GM18909 (cell line): ENCODE measurements around the gene MVB12B.

Experiments
- ATAC-seq: cut with Tn5 transposase; IDR thresholded peaks from one replicate; pipeline ENCODE4 v1.9.1; 2021; ENCODE audit warnings: mild to moderate bottlenecking; ENCODE audit not compliant: unreplicated experiment, poor library complexity

The MVB12B gene

DNA sequence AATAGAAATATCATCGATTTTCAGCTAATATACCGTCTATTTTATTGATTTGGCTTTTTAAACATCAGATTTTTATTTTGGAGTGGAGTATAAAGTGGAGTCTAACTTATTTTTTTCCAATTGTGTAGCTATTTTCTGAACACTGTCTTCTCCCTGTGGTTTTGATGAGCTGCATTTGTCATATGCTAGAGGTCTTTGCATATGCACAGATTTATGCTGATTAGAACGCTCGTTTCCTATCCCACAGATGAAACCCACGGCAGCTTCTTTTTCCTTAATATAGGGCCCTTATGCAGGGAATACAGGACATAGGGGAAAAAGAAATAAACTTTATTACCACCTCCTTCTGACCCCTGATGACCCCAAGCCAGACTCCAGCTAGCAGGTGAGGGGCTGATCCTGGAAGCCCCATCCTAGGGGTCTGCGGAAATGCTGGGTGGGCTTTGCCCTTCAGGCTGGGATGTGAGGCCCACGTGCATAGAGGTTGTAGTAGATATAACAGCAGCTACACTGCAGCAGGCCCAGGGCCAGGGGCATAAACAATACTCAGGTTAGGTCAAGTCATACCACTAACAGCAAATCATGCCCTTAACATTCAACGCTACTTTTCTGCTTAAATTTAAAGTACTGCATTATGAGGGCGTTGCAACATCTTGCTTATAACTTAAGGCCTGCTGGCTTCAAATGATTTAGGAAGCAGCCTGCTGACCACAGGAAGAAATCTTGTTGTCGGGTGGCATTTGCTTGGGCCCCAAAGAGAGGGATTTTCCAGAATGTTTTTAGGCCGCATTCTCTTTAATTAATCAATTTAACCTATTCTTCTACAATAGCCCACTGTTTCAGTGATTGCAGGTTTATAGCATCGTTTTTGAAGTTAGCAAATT lies 28.5 kb downstream of the MVB12B start:
- no peak for ATAC-seq

- no peak for ATAC-seq
These were observed 30.4 kb downstream of the MVB12B start for GRCh38 chr9:126357074-126357473.

GRCh38 chr9:126360073-126360472 lies 33.4 kb downstream of the MVB12B start:
- ATAC-seq, result no peak

DNA sequence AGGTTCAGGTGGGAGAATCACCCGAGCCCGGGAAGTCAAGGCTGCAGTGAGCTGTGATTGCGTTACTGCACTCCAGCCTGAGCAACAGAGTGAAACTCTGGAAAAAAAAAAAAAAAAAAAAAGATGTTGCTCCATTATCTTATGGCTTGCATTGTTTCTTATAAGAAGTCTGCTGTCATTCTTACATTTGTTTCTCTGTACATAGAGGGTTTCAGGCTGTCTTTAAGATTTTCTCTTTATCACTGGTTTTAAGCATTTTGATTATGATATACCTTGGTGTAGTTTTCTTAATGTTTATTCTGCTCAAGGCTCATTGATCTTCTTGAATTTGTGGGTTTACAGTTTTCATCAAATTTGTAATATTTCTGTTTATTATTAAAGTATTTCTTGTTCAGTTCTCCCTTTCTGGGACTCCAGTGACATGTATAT lies 35.2 kb downstream of the MVB12B start:
- ATAC-seq, result no peak

DNA sequence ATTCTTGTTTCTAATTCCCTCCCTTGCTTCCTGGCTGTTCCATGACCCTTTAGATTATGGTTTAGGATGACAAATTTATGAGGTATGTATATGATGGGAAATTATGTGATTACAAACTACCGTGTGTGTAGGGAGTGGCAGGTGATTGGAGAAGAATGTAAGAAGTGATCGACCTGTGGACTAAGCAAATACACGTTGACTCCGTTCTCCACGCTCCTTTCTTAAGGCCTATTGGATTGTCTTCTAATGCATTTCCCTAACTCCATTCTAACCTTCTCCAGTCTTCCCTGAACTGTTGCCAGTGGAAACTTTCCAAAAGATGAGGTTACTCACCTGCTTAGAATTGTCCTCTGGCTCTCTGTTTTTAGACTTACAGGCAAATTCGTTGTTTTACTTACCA lies 36.6 kb downstream of the MVB12B start:
- no peak for ATAC-seq

DNA sequence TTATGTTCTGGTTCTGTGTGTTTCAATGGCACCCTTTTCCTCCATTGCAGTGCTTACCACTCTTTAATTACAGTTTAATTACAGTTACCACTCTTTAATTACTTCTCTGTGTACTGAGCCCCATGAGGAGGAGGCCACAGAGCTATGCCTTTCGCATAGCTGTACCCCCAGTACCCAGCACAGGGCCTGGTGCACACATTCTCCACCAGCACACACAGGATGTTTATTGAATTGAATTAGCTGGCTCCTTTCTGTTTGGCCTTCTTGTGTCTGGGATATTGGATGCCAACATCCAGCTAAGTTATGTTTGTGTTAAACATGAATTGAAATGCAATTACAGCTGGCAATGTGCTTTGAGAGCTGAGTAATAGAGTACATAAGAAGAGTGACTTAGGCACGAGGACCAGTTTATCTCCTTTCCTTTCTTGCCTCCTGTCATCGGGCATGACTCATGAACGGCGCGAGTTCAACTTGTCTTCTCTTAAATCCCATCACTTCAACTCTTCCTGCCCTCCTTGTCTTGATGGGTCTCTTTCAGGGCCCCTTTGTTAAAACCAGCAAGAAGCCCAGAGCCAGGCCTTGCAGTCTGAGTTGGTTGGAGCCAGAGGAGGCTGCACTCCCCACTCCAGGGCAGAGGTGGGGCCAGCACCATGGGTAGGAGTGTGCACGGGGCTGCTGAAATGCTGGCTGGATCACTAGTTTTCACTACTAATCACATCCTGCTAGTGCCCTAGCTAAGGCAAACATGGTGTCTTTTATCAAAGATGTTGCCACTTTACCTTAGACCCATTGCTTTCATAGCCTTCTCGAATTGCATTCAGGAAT lies 37.4 kb downstream of the MVB12B start:
- ATAC-seq, result no peak

GRCh38 chr9:126365780-126366179 lies 39.2 kb downstream of the MVB12B start:
- no peak for ATAC-seq

DNA sequence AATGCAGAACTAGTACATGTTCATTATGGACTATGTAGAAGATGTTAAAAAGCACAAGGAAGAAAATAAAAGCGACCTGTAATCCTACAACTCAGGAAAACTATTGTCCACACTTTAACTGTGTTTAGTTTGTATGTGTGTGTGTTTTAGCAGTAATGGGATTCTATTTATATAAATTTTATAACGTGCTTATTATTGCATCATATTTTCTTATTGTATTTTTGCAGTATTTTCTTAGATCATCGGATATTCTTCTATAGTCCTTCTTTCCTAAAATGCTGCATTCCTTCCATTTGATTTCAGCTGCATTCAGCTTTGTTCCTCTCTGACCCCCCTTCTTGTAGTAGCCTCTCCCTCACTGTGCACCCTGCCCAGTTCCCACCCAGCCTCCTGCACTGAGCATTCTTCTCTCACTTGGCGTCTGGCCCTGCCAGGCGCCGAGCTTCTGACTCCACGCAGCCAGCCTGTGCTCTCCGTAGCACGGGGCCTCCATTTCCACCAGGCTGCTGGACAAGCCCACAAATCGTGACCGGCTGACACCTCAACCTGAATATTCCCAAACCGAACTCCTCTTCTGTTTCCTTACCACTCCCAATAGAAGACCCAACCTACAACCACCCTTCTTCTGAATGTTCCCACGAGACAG lies 39.9 kb downstream of the MVB12B start:
- ATAC-seq, result no peak

DNA sequence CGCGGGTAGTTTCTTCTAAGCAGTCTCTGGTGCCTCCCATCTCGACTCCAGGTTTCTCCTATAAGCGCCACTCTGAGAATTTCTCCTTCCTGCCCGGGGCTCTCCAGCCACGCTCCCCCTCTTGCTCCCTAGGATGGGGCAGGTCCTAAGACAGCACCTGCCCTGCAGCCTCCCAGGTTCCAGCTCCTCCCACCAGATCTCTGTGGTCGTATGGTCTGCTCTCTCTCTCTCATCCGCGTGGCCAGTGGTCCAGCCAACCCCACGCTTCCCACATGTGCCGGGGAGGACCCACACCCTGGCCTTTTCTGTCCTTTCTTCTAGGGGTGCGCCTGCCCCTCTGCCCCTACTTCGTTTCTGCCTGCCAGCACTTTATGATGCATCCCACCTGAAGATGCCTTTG lies 40.5 kb downstream of the MVB12B start:
- ATAC-seq, result no peak

- no peak for ATAC-seq
These were observed 41.0 kb downstream of the MVB12B start for GRCh38 chr9:126367616-126368015.

DNA sequence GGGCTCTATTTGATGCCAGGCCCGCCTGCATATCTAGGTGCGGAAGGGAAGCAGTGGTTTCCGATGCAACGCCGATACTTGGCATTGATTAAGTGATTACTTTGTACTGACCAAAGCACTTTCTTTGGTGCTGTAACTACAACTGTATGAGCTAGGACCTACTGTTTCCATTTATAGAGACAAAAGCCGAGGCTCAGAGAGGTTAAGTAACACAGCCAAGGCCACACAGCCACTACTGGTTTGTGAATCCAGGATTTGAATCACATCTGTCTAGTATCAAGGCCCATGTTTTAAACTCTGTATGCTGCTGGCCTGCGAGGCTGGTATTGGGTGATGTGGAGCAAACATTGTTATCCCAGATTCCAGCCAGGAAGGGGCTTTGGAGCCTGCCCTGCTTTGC lies 41.4 kb downstream of the MVB12B start:
- no peak for ATAC-seq

DNA sequence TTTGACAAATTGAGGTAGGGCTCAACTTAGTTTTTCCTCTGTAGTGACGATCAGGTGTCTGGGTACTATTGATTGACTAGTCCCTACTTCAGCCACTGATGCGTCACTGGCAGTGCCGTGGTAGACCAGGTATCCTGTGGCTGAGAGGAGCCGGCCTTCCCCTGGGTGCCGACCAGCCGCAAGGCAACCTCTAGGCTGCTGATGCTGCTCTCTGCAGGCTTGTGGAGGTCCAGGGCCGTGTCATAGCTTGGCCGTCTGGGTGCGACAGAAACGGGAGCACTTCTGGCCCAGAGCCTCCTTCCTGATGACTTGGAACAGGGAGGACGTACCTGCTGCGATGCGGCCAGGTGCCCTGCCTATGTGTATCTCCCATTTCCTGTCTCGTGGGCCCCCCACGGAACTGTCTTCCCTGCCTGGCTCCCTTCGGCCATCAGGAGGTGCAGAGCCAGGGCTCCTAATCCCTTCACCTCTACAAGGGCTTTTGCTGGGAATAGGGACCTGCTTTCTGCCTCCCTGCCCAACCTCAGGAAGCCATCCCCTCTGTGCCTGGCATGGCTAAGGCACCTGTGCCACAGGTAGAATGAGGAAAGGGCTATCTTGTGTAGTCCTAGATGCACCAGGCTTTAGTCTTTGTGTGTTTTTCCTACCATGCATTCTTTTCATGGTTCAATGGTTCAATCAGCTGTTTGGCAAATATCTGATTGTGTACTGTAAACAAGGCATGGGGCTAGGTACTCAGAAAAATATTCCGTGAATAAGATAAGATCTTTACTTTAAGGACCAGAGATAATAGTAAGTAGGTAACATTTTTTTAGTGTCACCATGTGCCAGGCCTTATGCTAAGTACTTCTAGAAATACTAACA lies 44.6 kb downstream of the MVB12B start:
- no peak for ATAC-seq

DNA sequence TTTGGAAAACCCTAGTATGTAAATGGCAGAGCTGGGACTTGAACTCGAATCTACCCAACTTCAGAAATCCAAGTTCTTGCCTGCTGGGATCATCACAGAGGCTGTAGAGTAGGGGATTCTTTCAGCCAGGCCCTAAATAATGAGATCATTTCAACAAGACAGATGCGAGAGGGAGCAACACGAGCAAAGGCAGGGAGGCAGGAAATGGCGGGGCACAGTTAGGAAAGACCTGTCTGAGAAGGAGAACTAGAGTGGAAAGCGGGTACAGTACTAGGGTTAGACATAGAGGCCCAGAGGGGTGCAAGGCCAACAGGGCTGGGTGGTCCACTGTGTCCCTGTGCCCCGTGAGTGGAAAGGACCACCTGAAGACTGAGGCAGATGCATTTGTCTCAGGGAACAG lies 46.1 kb downstream of the MVB12B start:
- ATAC-seq, result no peak

GRCh38 chr9:126373241-126373640 lies 46.6 kb downstream of the MVB12B start:
- ATAC-seq, result no peak

DNA sequence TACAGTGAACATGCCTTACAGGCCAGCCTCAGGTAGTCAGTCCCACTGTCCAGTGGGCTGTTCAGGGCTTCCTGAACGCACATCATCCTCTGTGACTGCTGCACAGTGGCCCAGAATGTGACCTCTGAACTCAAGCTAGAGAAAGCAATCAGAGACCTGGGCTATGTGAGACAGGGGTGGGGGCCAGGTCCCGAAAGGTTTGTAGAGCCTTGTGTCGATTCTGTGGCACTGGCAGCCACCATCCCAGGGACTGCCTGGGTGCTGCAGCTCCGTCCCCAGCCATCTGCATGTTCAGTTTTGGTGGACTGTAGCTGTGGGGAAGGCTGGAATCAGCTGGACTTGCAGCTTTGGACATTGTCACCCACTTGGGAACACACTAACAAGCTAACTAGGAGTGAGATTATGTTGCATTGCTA lies 47.7 kb downstream of the MVB12B start:
- ATAC-seq, result no peak

DNA sequence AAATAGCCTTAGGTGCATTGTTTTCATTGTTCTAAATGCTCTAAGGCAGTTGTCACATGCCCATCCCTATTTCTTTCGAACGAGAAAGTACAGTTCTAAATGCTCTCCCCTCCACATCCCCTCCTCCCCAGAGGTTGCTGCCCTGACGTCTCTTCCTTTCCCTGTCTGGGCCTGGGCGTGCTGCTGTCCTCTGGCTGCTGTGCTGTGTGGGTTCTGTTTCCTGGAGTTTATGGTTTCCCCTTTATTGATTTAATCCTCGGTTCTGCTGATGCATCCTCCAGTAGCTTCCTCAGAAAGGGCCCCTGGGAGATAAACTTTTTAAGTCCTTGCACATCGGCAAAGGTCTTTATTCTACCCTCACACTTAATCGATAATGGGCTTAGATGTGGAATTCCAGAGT lies 48.8 kb downstream of the MVB12B start:
- no peak for ATAC-seq

GRCh38 chr9:126376311-126377175 lies 49.9 kb downstream of the MVB12B start:
- no peak for ATAC-seq

- no peak for ATAC-seq
These were observed 50.5 kb downstream of the MVB12B start for GRCh38 chr9:126377176-126377509.

GRCh38 chr9:126377536-126377935 lies 50.9 kb downstream of the MVB12B start:
- no peak for ATAC-seq
